ENCODE data around the gene MALT1.

The MALT1 gene

DNA sequence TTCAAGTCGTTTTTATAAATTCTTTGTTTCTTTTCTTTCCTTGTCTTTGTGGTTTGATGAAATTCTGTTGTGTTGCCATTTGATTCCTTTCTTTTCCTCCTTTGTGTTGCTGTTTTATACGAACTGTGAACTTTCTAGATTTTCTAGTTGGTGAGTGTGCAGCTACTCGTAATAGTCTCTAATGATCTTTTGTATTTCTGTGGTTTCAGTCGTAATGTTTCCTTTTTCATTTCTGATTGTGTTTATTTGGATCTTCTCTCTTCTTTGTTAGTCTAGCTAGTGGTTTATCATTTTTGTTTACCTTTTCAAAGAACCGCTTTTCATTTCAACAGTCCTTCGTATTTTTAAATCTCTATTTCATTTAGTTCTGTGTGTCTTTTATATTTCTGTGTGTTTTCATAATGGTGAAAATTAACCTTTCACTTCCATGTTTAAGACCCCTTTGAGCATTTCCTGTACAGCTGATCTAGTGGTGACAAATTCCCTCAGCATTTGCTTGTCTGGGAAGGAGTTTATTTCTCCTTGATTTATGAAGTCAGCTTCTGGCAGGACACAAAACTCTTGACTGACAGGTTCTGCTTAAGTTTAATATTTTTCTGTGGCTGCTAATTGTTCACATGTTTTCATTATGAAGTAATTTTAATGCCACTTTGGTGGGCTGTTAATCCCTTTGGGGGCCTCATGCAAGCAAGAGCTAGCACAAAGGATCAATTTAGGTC, 16.2 kb upstream of the MALT1 start:
- Histone ChIP-seq H3K27ac (ENCODE audit: low read length) (no peak overlapping the region), H3K4me3 (ENCODE audit: low read depth in 1 of 2, low read length in 2 of 2) (no peak overlapping the region), H3K36me3 (ENCODE audit: control insufficient read depth in 1 of 2, insufficient read depth in 2 of 2, low read length in 2 of 2) (no peaks in the 10 kb centered on the region), H3K4me1 (ENCODE audit: control insufficient read depth in 1 of 2, insufficient read depth in 2 of 2, low read length in 2 of 2) (no peaks in the 10 kb centered on the region), H3K27me3 (ENCODE audit: low read depth, low read length) (no peaks in the 10 kb centered on the region), H3K9me3 (ENCODE audit: control insufficient read depth in 1 of 2, low read length in 2 of 2) (peaks cover 0 to 4% of the 10 kb centered on the region in 2 donors)

GRCh38 chr18:58657081-58657480, 14.2 kb upstream of the MALT1 start:
- Histone ChIP-seq H3K9me3 (ENCODE audit: control insufficient read depth in 1 of 2, low read length in 2 of 2) (peaks cover 0 to 4% of the 10 kb centered on the region in 2 donors), H3K4me3 (ENCODE audit: low read depth in 1 of 2, low read length in 2 of 2) (no peak overlapping the region), H3K27ac (ENCODE audit: low read length) (no peak overlapping the region), H3K36me3 (ENCODE audit: control insufficient read depth in 1 of 2, insufficient read depth in 2 of 2, low read length in 2 of 2) (no peaks in the 10 kb centered on the region), H3K4me1 (ENCODE audit: control insufficient read depth in 1 of 2, insufficient read depth in 2 of 2, low read length in 2 of 2) (no peaks in the 10 kb centered on the region), H3K27me3 (ENCODE audit: low read depth, low read length) (no peaks in the 10 kb centered on the region)

GRCh38 chr18:58657494-58657893, 13.8 kb upstream of the MALT1 start:
- Histone ChIP-seq H3K36me3 (ENCODE audit: control insufficient read depth in 1 of 2, insufficient read depth in 2 of 2, low read length in 2 of 2) (no peaks in the 10 kb centered on the region), H3K27me3 (ENCODE audit: low read depth, low read length) (no peaks in the 10 kb centered on the region), H3K27ac (ENCODE audit: low read length) (no peak overlapping the region), H3K4me3 (ENCODE audit: low read depth in 1 of 2, low read length in 2 of 2) (no peak overlapping the region), H3K9me3 (ENCODE audit: control insufficient read depth in 1 of 2, low read length in 2 of 2) (peaks cover 0 to 4% of the 10 kb centered on the region in 2 donors), H3K4me1 (ENCODE audit: control insufficient read depth in 1 of 2, insufficient read depth in 2 of 2, low read length in 2 of 2) (no peaks in the 10 kb centered on the region)

GRCh38 chr18:58659691-58660090, 11.6 kb upstream of the MALT1 start:
- H3K4me1 ChIP-seq (ENCODE audit: control insufficient read depth in 1 of 2, insufficient read depth in 2 of 2, low read length in 2 of 2), result no peaks in the 10 kb centered on the region
- H3K27me3 ChIP-seq (ENCODE audit: low read depth, low read length), result no peaks in the 10 kb centered on the region
- H3K9me3 ChIP-seq (ENCODE audit: control insufficient read depth in 1 of 2, low read length in 2 of 2), result peaks cover 0 to 4% of the 10 kb centered on the region in 2 donors
- no peak overlapping the region for H3K4me3 ChIP-seq (ENCODE audit: low read depth in 1 of 2, low read length in 2 of 2)
- no peaks in the 10 kb centered on the region for H3K36me3 ChIP-seq (ENCODE audit: control insufficient read depth in 1 of 2, insufficient read depth in 2 of 2, low read length in 2 of 2)
- H3K27ac ChIP-seq (ENCODE audit: low read length), result no peak overlapping the region

DNA sequence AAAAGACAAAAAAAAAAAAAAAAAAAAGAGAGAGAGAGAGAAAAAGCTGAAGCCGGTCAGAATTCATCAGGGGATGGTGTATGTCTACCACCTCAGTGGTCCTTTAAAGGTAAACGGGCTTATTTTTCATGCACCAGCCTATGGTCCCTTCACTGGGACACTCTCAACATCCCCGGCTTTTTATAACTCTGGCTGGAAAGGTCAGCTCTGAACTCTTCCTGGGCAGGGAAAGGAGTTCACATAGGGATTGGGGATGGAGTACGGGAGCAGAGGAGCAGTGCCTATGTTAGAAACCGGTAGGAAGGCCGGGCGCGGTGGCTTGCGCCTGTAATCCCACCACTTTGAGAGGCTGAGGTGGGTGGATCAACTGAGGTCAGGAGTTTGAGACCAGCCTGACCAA, 10.3 kb upstream of the MALT1 start:
- Histone ChIP-seq H3K4me3 (ENCODE audit: low read depth in 1 of 2, low read length in 2 of 2) (no peak overlapping the region), H3K36me3 (ENCODE audit: control insufficient read depth in 1 of 2, insufficient read depth in 2 of 2, low read length in 2 of 2) (no peaks in the 10 kb centered on the region), H3K9me3 (ENCODE audit: control insufficient read depth in 1 of 2, low read length in 2 of 2) (no peaks in the 10 kb centered on the region), H3K27me3 (ENCODE audit: low read depth, low read length) (no peaks in the 10 kb centered on the region), H3K4me1 (ENCODE audit: control insufficient read depth in 1 of 2, insufficient read depth in 2 of 2, low read length in 2 of 2) (no peaks in the 10 kb centered on the region), H3K27ac (ENCODE audit: low read length) (no peak overlapping the region)

- no peaks in the 10 kb centered on the region for H3K27me3 ChIP-seq (ENCODE audit: low read depth, low read length)
- no peaks in the 10 kb centered on the region for H3K9me3 ChIP-seq (ENCODE audit: control insufficient read depth in 1 of 2, low read length in 2 of 2)
- H3K4me3 ChIP-seq (ENCODE audit: low read depth in 1 of 2, low read length in 2 of 2), result no peak overlapping the region
- no peak overlapping the region for H3K27ac ChIP-seq (ENCODE audit: low read length)
- H3K4me1 ChIP-seq (ENCODE audit: control insufficient read depth in 1 of 2, insufficient read depth in 2 of 2, low read length in 2 of 2), result no peaks in the 10 kb centered on the region
- no peaks in the 10 kb centered on the region for H3K36me3 ChIP-seq (ENCODE audit: control insufficient read depth in 1 of 2, insufficient read depth in 2 of 2, low read length in 2 of 2)
These were observed 9.8 kb upstream of the MALT1 start for GRCh38 chr18:58661423-58661822.

GRCh38 chr18:58662118-58662517, 9.1 kb upstream of the MALT1 start:
- Histone ChIP-seq H3K4me3 (ENCODE audit: low read depth in 1 of 2, low read length in 2 of 2) (no peak overlapping the region), H3K27ac (ENCODE audit: low read length) (no peak overlapping the region), H3K9me3 (ENCODE audit: control insufficient read depth in 1 of 2, low read length in 2 of 2) (no peaks in the 10 kb centered on the region), H3K27me3 (ENCODE audit: low read depth, low read length) (no peaks in the 10 kb centered on the region), H3K4me1 (ENCODE audit: control insufficient read depth in 1 of 2, insufficient read depth in 2 of 2, low read length in 2 of 2) (no peaks in the 10 kb centered on the region), H3K36me3 (ENCODE audit: control insufficient read depth in 1 of 2, insufficient read depth in 2 of 2, low read length in 2 of 2) (no peaks in the 10 kb centered on the region)

GRCh38 chr18:58666176-58666575, 5.1 kb upstream of the MALT1 start:
- Histone ChIP-seq H3K9me3 (ENCODE audit: control insufficient read depth in 1 of 2, low read length in 2 of 2) (no peaks in the 10 kb centered on the region), H3K4me3 (ENCODE audit: low read depth in 1 of 2, low read length in 2 of 2) (no peak overlapping the region), H3K27me3 (ENCODE audit: low read depth, low read length) (no peaks in the 10 kb centered on the region), H3K4me1 (ENCODE audit: control insufficient read depth in 1 of 2, insufficient read depth in 2 of 2, low read length in 2 of 2) (peaks cover 0 to 4% of the 10 kb centered on the region in 2 donors), H3K36me3 (ENCODE audit: control insufficient read depth in 1 of 2, insufficient read depth in 2 of 2, low read length in 2 of 2) (no peaks in the 10 kb centered on the region), H3K27ac (ENCODE audit: low read length) (no peak overlapping the region)

DNA sequence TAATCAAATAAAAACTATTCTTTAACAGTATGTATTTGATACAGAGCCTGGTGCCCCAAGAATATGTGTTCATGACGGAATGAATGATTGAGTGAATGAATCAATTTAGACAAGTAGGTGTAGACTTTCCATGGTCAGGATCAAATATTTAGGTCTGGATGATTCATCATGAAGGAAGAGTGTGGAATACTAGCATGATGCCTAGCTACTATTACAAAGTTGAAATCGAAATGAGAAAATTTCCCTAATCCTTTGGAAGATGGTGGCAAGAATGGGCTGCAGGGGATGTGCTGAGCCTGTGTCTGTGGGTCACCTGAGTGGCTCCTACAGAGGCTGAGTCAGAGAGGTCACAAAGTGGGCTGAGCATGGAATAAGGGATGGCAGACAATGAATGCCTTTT, 3.1 kb upstream of the MALT1 start:
- no peak overlapping the region for H3K4me3 ChIP-seq (ENCODE audit: low read depth in 1 of 2, low read length in 2 of 2)
- H3K9me3 ChIP-seq (ENCODE audit: control insufficient read depth in 1 of 2, low read length in 2 of 2), result no peaks in the 10 kb centered on the region
- no peaks in the 10 kb centered on the region for H3K36me3 ChIP-seq (ENCODE audit: control insufficient read depth in 1 of 2, insufficient read depth in 2 of 2, low read length in 2 of 2)
- no peaks in the 10 kb centered on the region for H3K27me3 ChIP-seq (ENCODE audit: low read depth, low read length)
- no peak overlapping the region for H3K27ac ChIP-seq (ENCODE audit: low read length)
- H3K4me1 ChIP-seq (ENCODE audit: control insufficient read depth in 1 of 2, insufficient read depth in 2 of 2, low read length in 2 of 2), result peaks cover 4 to 8% of the 10 kb centered on the region in 2 donors

- peaks cover 4 to 8% of the 10 kb centered on the region in 2 donors for H3K4me1 ChIP-seq (ENCODE audit: control insufficient read depth in 1 of 2, insufficient read depth in 2 of 2, low read length in 2 of 2)
- no peaks in the 10 kb centered on the region for H3K9me3 ChIP-seq (ENCODE audit: control insufficient read depth in 1 of 2, low read length in 2 of 2)
- H3K27ac ChIP-seq (ENCODE audit: low read length), result no peak overlapping the region
- no peaks in the 10 kb centered on the region for H3K36me3 ChIP-seq (ENCODE audit: control insufficient read depth in 1 of 2, insufficient read depth in 2 of 2, low read length in 2 of 2)
- no peak overlapping the region for H3K4me3 ChIP-seq (ENCODE audit: low read depth in 1 of 2, low read length in 2 of 2)
- no peaks in the 10 kb centered on the region for H3K27me3 ChIP-seq (ENCODE audit: low read depth, low read length)
These were observed 2.4 kb upstream of the MALT1 start for GRCh38 chr18:58668897-58669296.

GRCh38 chr18:58669731-58670378, 1.4 kb upstream of the MALT1 start:
- Histone ChIP-seq H3K27me3 (ENCODE audit: low read depth, low read length) (no peaks in the 10 kb centered on the region), H3K4me3 (ENCODE audit: low read depth in 1 of 2, low read length in 2 of 2) (no peak overlapping the region), H3K9me3 (ENCODE audit: control insufficient read depth in 1 of 2, low read length in 2 of 2) (no peaks in the 10 kb centered on the region), H3K27ac (ENCODE audit: low read length) (no peak overlapping the region), H3K4me1 (ENCODE audit: control insufficient read depth in 1 of 2, insufficient read depth in 2 of 2, low read length in 2 of 2) (peaks cover 4 to 8% of the 10 kb centered on the region in 2 donors), H3K36me3 (ENCODE audit: control insufficient read depth in 1 of 2, insufficient read depth in 2 of 2, low read length in 2 of 2) (no peaks in the 10 kb centered on the region)
